GM23248 (cell line): Measurements from ENCODE around the gene FN1. TPM values are rescaled to one million over a fixed set of nuclear protein-coding genes. Genes with fewer than 3 reads are reported as not detected.
A peak's percentile ranks its signal among the peaks of the same experiment; 100 is the strongest.

Source experiments
- DNase-seq: peaks from one replicate; pipeline ENCODE4 v3.0.0-alpha.2; 2015
- H2AFZ ChIP-seq: fragments of 200-600 bp; sonication (generic); 2 replicates; pipeline ENCODE4 v1.6.1; 2016; ENCODE audit warnings: antibody characterized with exemption
- H3F3A ChIP-seq: fragments of 200-600 bp; sonication (generic); 2 replicates; pipeline ENCODE4 v1.6.1; 2016; ENCODE audit warnings: mild to moderate bottlenecking, antibody characterized with exemption, mixed run types; ENCODE audit not compliant: insufficient read depth
- H3K27ac ChIP-seq: fragments of 200-600 bp; sonication (generic); 2 replicates; pipeline ENCODE4 v1.5.1; 2016; ENCODE audit warnings: mild to moderate bottlenecking
- H3K27me3 ChIP-seq: fragments of 200-600 bp; sonication (generic); replicated peaks from 2 replicates; pipeline ENCODE4 v1.6.1; 2016; ENCODE audit warnings: mild to moderate bottlenecking; ENCODE audit not compliant: insufficient read depth
- H3K36me3 ChIP-seq: fragments of 200-600 bp; sonication (generic); 2 replicates; pipeline ENCODE4 v1.6.1; 2016; ENCODE audit warnings: low read depth, mild to moderate bottlenecking
- H3K4me1 ChIP-seq: fragments of 200-600 bp; sonication (generic); 2 replicates; pipeline ENCODE4 v1.6.1; 2016; ENCODE audit warnings: mild to moderate bottlenecking; ENCODE audit not compliant: insufficient read depth
- H3K4me2 ChIP-seq: fragments of 200-600 bp; sonication (generic); one replicate; pipeline ENCODE4 v1.6.1; 2016; ENCODE audit warnings: mild to moderate bottlenecking; ENCODE audit not compliant: unreplicated experiment
- H3K4me3 ChIP-seq: fragments of 200-600 bp; sonication (generic); 2 replicates; pipeline ENCODE4 v1.5.1; 2016; ENCODE audit warnings: mild to moderate bottlenecking
- H3K79me2 ChIP-seq: fragments of 200-600 bp; sonication (generic); 2 replicates; pipeline ENCODE4 v1.6.1; 2016; ENCODE audit warnings: mild to moderate bottlenecking; ENCODE audit not compliant: insufficient read depth
- H3K9ac ChIP-seq: fragments of 200-600 bp; sonication (generic); 2 replicates; pipeline ENCODE4 v1.6.1; 2016; ENCODE audit warnings: mild to moderate bottlenecking
- H3K9me2 ChIP-seq: fragments of 200-600 bp; sonication (generic); 2 replicates; pipeline ENCODE4 v1.6.1; 2016; ENCODE audit warnings: mixed run types, mild to moderate bottlenecking, moderate library complexity; ENCODE audit not compliant: insufficient read depth
- H3K9me3 ChIP-seq: fragments of 200-600 bp; sonication (generic); one replicate; pipeline ENCODE4 v1.6.1; 2017; ENCODE audit warnings: low read depth
- H4K20me1 ChIP-seq: fragments of 200-600 bp; sonication (generic); 2 replicates; pipeline ENCODE4 v1.6.0; 2016; ENCODE audit not compliant: insufficient read depth
- EZH2 ChIP-seq: fragments of 200-600 bp; sonication (generic); IDR thresholded peaks from 2 replicates; pipeline ENCODE4 v1.6.1; 2018; ENCODE audit warnings: antibody characterized with exemption, mild to moderate bottlenecking; ENCODE audit not compliant: insufficient read depth, poor library complexity, severe bottlenecking
- EZH2phosphoT487 ChIP-seq: fragments of 200-600 bp; sonication (generic); IDR thresholded peaks from 2 replicates; pipeline ENCODE4 v1.6.1; 2018; ENCODE audit warnings: antibody characterized with exemption, moderate library complexity, mild to moderate bottlenecking, low read depth; ENCODE audit not compliant: insufficient read depth
- WGBS, 2 experiments: methylation state at CpG; one replicate each; pipeline ENCODE4 v1.1.6; 2015 to 2017; ENCODE audit warnings: low lambda C conversion rate in 2 of 2, low coverage in 1 of 2; ENCODE audit errors: missing lambda C conversion rate in 2 of 2; 5-methylcytosine and 5-hydroxymethylcytosine counted together
- in situ Hi-C: fragments of 300-500 bp; cut with MboI; formaldehyde crosslinking; loops from 2 replicates; pipeline ENCODE4 v1.15.0; 2020
- polyA plus RNA-seq: library from polyadenylated mRNA; unstranded; fragments of >200 nt; fragmentation: Nextera tagmentation; extraction: Ambion mirVana; gene quantifications from 2 replicates; pipeline ENCODE4 v1.2.1, GENCODE V29; 2016
- total RNA-seq: library from RNA; depleted of rRNA; stranded (reverse); fragments of >200 nt; shearing (Covaris generic); gene quantifications from 2 replicates; pipeline ENCODE4 v1.2.3, GENCODE V29; 2014

Gene FN1
- total and polyA plus RNA-seq, 2 experiments from 2014 or later: 20,647 to 33,406 TPM

DNA sequence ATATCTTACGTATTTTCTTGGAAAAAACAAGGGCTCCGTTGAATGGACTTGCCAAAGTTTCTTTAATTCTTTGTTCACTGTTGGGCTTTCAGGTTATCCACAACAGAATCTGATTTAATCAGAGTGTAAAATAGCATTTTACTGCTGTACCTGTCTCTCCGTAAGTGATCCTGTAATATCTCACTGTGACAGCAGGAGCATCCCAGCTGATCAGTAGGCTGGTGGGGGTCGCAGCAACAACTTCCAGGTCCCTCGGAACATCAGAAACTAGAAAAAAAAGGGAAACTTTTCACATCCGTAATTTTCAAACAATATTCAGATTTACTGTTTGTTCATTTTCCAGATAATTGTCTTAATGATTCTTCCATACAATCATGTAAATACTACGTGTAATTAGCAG, 51.2 kb downstream of the FN1 start:
- no peak overlapping the region for H2AFZ ChIP-seq
- H3K4me3 ChIP-seq: no peak overlapping the region
- H3K79me2 ChIP-seq: 0 out of 2 replicates have a peak, but pooled peaks cover 5% of the 10 kb centered on the region
- peaks cover 91% of the 10 kb centered on the region for H3K36me3 ChIP-seq
- H3K27ac ChIP-seq: peak overlapping the region; percentile 70
- peak overlapping the region; percentile 46 for H3K9ac ChIP-seq
- TF ChIP-seq EZH2phosphoT487 (no peak), EZH2 (no peak)
- no peaks in the 10 kb centered on the region for H3K9me2 ChIP-seq
- no peak overlapping the region for H3K4me2 ChIP-seq
- no peaks in the 10 kb centered on the region for H3K27me3 ChIP-seq
- H3F3A ChIP-seq: peaks cover 98% of the 10 kb centered on the region
- 0 out of 2 replicates have a peak, but pooled peaks cover 4% of the 10 kb centered on the region for H3K4me1 ChIP-seq
- peaks cover 19% of the 10 kb centered on the region; the same call in 1 of the 2 replicates for H4K20me1 ChIP-seq
- no peaks in the 10 kb centered on the region for H3K9me3 ChIP-seq
- WGBS, 2 experiments: 80 to 82% methylated on average over 7 of the region's 7 CpGs
- in situ Hi-C loops: no loop called here
- DNase-seq: no peak

DNA sequence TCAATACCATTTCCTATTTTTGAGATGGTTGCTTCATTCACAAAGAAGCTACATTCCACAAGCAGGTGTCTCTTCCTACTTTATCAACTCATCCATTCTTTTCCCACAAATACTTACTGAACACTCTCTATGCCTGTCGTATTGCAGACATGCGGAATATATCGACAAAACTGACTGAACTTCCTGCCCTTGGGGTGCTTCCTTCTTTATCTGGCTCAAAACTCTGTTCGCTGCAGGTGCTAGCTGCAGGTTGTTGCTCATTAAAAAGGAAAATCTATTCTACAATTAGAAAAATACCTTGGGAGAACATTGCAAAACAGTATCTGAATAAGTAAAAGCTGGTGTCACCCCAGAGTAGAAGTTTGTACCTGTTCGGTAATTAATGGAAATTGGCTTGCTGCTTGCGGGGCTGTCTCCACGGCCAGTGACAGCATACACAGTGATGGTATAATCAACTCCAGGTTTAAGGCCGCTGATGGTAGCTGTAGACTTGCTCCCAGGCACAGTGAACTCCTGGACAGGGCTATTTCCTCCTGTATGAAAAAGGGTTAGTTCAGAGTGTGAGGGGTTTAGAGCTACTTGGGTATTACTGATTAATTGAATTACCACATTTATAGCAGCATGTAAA, 52.1 kb downstream of the FN1 start:
- Histone ChIP-seq H2AFZ (no peak overlapping the region), H3K4me2 (no peak overlapping the region), H3K9ac (peak overlapping the region; percentile 46), H3K27me3 (no peaks in the 10 kb centered on the region), H3K36me3 (peaks cover 91% of the 10 kb centered on the region), H3F3A (peaks cover 98% of the 10 kb centered on the region), H3K27ac (peak overlapping the region; percentile 70), H3K9me3 (no peaks in the 10 kb centered on the region), H3K4me1 (0 out of 2 replicates have a peak, but pooled peaks cover 4% of the 10 kb centered on the region), H3K79me2 (0 out of 2 replicates have a peak, but pooled peaks cover 5% of the 10 kb centered on the region), H3K9me2 (no peaks in the 10 kb centered on the region), H3K4me3 (no peak overlapping the region), H4K20me1 (peaks cover 19% of the 10 kb centered on the region; the same call in 1 of the 2 replicates)
- TF ChIP-seq EZH2phosphoT487 (no peak), EZH2 (no peak)
- in situ Hi-C loops: no loop called here
- DNase-seq: no peak
- WGBS, 2 experiments: 89 to 92% methylated on average over 8 of the region's 8 CpGs

DNA sequence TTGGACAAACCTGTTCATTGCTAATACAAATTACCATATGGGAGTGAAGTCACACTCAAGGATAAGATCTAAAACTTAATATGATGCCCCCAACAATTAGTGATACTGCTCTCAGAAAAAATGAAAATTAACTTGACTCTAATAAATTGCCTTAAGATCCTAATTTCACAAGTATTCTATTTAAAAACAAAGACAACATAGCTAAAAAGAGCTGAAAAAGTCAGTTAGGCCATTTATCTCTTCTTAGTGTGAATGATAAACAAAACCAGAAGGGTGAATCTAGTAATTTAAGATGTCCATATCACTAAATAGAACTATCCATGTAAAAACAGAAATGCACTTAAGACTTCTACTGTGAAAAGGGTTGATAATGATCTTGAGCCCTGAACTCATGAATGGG, 53.4 kb downstream of the FN1 start:
- Histone ChIP-seq H3K4me1 (0 out of 2 replicates have a peak, but pooled peaks cover 4% of the 10 kb centered on the region), H3K4me3 (no peak overlapping the region), H3K36me3 (peaks cover 90% of the 10 kb centered on the region), H3K9me3 (no peaks in the 10 kb centered on the region), H3K9me2 (no peaks in the 10 kb centered on the region), H3K79me2 (0 out of 2 replicates have a peak, but pooled peaks cover 5% of the 10 kb centered on the region), H3K4me2 (peak overlapping the region; percentile 1), H4K20me1 (peaks cover 18% of the 10 kb centered on the region; the same call in 1 of the 2 replicates), H2AFZ (no peak overlapping the region), H3F3A (peaks cover 98% of the 10 kb centered on the region), H3K27ac (peak overlapping the region; percentile 70), H3K9ac (peak overlapping the region; percentile 46; the same call in 1 of the 2 replicates), H3K27me3 (no peaks in the 10 kb centered on the region)
- DNase-seq: no peak
- no peak for TF ChIP-seq EZH2
- TF ChIP-seq EZH2phosphoT487: no peak
- in situ Hi-C loops: no loop called here

DNA sequence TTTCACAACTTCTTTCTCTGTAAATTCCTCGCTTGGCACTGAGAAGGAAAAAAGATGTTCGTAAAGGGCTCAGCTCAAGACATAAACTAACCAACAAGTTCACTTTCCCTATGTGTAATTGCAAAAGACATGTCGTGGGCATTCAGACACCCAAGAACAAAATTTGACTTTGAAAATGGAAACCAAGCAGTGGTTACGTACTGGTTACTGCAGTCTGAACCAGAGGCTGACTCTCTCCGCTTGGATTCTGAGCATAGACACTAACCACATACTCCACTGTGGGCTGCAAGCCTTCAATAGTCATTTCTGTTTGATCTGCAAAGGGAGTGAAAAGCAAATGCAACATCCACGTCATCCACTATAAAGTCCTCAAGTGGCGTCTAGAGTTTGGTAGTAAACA, 53.9 kb downstream of the FN1 start:
- H3F3A ChIP-seq: peaks cover 98% of the 10 kb centered on the region
- no peaks in the 10 kb centered on the region for H3K9me3 ChIP-seq
- 95 to 98% methylated on average over 7 of the region's 7 CpGs for whole genome bisulfite sequencing, 2 experiments
- H3K27me3 ChIP-seq: no peaks in the 10 kb centered on the region
- peaks cover 13% of the 10 kb centered on the region; the same call in 1 of the 2 replicates for H4K20me1 ChIP-seq
- no peak overlapping the region for H2AFZ ChIP-seq
- no peak overlapping the region for H3K4me2 ChIP-seq
- peak overlapping the region; percentile 70 for H3K27ac ChIP-seq
- no peak overlapping the region for H3K4me3 ChIP-seq
- 0 out of 2 replicates have a peak, but pooled peaks cover 5% of the 10 kb centered on the region for H3K79me2 ChIP-seq
- H3K9me2 ChIP-seq: no peaks in the 10 kb centered on the region
- TF ChIP-seq EZH2phosphoT487 (no peak), EZH2 (no peak)
- H3K36me3 ChIP-seq: peaks cover 90% of the 10 kb centered on the region
- H3K9ac ChIP-seq: peak overlapping the region; percentile 46; the same call in 1 of the 2 replicates
- 0 out of 2 replicates have a peak, but pooled peaks cover 4% of the 10 kb centered on the region for H3K4me1 ChIP-seq
- in situ Hi-C loops: no loop called here
- DNase-seq: no peak
